ENCODE measurements around the gene RNU5D-1. TPM values are rescaled to one million over a fixed set of nuclear protein-coding genes. Genes with fewer than 3 reads are reported as not detected.
A peak's percentile ranks its signal among the peaks of the same experiment; 100 is the strongest.
"Not testable (repeated sequence)": the region's sequence is repeated elsewhere in the genome, so short reads cannot be mapped to it uniquely, and the experiment has no call there.

RNU5D-1 gene
- polyA plus RNA-seq, 6 donors from 2014 or later: not detected

DNA sequence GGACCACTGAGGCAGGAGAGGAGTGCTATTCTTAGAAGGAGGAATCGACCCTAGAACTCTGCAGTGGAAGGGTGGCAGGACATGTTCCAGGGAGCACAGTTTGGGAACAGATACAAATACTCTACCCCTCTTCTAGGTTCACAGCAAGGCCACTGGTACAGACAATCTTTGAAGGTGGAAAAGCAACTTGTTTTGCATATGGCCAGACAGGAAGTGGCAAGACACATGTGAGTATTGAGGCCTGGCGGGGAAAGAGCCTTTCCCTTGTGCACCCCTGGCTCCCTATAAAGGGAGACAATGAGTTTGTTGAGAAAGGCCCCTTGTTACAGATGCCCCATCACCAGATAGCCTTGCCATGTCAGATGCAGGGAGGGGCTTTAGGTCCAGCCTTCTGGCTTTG is 26.4 kb upstream of the RNU5D-1 start:
- Mint-ChIP-seq H3K27me3 (no peaks in the 10 kb centered on the region), H3K4me1 (peaks cover 8 to 19% (median 10%) of the 10 kb centered on the region in 3 donors), H3K9me3 (no peaks in the 10 kb centered on the region), H3K4me3 (peak overlapping the region in 4 of 8 donors; percentile 19 to 60 (median 38)), H3K36me3 (no peaks in the 10 kb centered on the region), H3K27ac (no peak overlapping the region)
- DNase-seq (no peak), ATAC-seq (ENCODE audit: low read depth in 2 of 2) (peak in 1 of 2 donors; percentile 37)

DNA sequence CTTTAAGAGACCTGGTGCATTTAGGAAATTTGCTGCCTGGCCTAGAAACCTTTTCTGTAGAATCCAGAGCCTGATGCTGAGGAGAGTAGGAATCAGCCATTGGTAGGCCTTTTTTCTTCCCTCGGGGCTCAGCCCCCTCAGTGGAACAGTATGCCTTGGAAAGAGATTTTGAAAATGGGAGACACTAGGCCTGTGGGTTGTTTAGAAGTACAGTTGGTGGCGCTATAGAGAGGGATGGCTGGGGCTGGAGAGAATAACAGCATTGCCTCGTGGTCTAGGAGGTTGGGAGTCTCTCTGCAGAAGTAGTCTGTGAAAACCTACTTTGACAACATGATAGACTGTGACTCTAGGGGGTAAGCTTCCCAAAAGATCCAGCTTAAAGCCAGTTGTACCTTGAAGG is 16.9 kb upstream of the RNU5D-1 start:
- no peaks in the 10 kb centered on the region for H3K9me3 Mint-ChIP-seq
- no peak overlapping the region for H3K27ac Mint-ChIP-seq
- ATAC-seq (ENCODE audit: low read depth in 2 of 2) (no peak), DNase-seq (no peak)
- H3K36me3 Mint-ChIP-seq: no peaks in the 10 kb centered on the region
- H3K27me3 Mint-ChIP-seq: no peaks in the 10 kb centered on the region
- H3K4me3 Mint-ChIP-seq: no peak overlapping the region
- H3K4me1 Mint-ChIP-seq: no peaks in the 10 kb centered on the region

DNA sequence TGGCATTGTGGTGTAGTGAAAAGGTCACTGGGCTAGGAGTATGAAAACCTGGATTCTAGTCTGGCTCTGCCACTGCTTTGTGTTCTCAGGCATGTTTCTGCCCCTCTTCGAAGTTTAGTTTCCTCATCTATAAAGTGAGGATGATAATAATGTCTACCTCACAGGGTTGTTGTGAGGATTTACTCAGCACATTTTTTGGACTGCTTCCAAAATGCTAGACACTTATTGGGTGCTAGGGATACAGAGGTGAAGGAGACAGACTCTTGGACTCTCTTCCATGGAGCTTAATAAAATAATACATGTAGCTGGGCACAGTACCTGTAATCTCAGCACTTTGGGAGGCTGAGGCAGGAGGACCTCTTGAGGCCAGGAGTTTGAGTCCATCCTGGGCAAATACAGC is 12.2 kb upstream of the RNU5D-1 start:
- no peaks in the 10 kb centered on the region for H3K27me3 Mint-ChIP-seq
- peaks cover 6 to 20% (median 11%) of the 10 kb centered on the region in 3 donors for H3K4me1 Mint-ChIP-seq
- no peaks in the 10 kb centered on the region for H3K9me3 Mint-ChIP-seq
- ATAC-seq (ENCODE audit: low read depth in 2 of 2): no peak
- DNase-seq: no peak
- peak overlapping the region in 1 of 8 donors; percentile 26 for H3K4me3 Mint-ChIP-seq
- no peaks in the 10 kb centered on the region for H3K36me3 Mint-ChIP-seq
- no peak overlapping the region for H3K27ac Mint-ChIP-seq

DNA sequence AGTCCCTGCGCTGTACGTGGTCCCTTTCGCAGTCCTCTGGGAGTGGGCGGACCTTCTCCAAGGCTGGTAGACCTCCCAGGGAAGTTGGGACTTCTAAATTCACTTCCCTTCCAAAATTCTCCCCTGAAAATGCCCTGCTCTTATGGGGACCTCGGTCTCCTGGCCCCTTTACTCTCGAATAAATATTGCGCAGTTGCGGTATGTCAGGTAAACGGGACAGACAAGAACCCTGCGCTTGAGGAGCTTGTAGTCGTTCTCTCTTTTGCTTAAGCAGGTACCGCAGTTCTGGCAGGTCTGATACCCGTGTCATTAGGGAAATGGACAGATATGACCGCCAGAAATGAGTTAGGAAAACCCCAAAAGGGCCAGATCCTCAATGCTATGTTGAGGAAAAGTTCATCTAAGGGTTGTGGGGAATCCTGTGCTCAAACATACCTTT is 9.2 kb upstream of the RNU5D-1 start:
- ATAC-seq (ENCODE audit: low read depth in 2 of 2) (no peak), DNase-seq (no peak)
- Mint-ChIP-seq H3K27ac (peak overlapping the region in 4 of 6 donors; percentile 24 to 97 (median 80)), H3K4me3 (peak overlapping the region; percentile 85 to 97 (median 94)), H3K9me3 (no peaks in the 10 kb centered on the region), H3K36me3 (no peaks in the 10 kb centered on the region), H3K4me1 (peaks cover 6 to 26% (median 11%) of the 10 kb centered on the region in 3 donors), H3K27me3 (no peaks in the 10 kb centered on the region)

DNA sequence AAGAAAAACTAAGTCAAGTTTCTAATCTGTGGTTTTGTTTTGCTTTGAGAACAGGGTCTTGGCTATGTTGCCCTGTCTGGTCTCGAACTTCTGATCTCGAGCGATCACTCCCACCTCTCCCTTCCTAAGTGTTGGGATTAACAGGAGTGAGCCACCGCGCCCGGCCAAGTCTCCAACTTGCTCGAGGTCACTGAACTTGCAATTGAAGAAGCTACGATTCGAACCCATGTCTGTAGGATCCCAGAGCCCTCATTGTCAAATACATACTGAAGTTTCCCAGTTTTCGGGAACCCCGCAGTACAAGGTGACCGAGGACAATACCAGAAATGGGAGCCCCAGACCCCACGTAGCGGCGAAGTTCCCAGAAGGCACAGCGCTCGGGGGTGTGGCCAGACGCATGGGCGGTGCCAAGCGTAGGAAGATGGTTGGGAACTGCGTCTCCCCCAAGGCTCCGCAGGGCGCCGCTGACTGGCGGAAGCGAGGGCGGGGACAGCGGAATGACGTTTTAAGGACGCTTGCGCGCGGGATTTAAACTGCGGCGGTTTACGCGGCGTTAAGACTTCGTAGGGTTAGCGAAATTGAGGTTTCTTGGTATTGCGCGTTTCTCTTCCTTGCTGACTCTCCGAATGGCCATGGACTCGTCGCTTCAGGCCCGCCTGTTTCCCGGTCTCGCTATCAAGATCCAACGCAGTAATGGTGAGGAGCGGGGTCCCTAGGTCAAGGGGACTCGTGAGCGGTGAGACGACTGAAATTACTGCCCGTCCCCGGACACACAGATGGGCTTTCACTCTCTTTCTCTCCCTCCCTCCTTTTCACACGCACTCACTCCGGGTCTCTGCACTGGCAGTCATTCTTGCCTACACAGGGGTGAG is 8.6 kb upstream of the RNU5D-1 start, which contains the start of gene KIF2C:
Gene KIF2C, plus strand, starts transcription at position 531 of the 872 bp plus-strand sequence. Its CDS starts 96 bp downstream, at position 627.
- H3K27me3 Mint-ChIP-seq: no peaks in the 10 kb centered on the region
- H3K27ac Mint-ChIP-seq: peak within 1 kb of the TSS; percentile 78 to 97 (median 93)
- peaks cover 6 to 26% (median 11%) of the 10 kb centered on the region in 3 donors for H3K4me1 Mint-ChIP-seq
- peak; percentile 100 for ATAC-seq (ENCODE audit: low read depth in 2 of 2)
- DNase-seq: peak; percentile 93
- H3K4me3 Mint-ChIP-seq: peak within 1 kb of the TSS; percentile 85 to 97 (median 94)
- no peaks in the 10 kb centered on the region for H3K36me3 Mint-ChIP-seq
- no peaks in the 10 kb centered on the region for H3K9me3 Mint-ChIP-seq

DNA sequence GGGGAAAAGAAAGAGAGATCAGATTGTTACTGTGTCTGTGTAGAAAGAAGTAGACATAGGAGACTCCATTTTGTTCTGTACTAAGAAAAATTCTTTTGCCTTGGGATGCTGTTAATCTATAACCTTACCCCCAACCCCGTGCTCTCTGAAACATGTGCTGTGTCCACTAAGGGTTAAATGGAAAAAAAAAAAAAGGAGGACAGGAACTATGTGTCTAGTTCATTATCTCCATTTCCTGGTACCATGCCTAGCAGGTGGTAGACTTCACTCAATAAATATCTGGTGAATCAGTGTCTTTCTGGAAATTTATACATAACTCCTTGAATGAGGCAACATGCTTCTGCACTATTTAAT is 8.0 kb upstream of the RNU5D-1 start:
- H3K36me3 Mint-ChIP-seq; ATAC-seq (ENCODE audit: low read depth in 2 of 2); DNase-seq; H3K27me3 Mint-ChIP-seq; H3K9me3 Mint-ChIP-seq: not testable (repeated sequence)
- peak overlapping the region; percentile 85 to 97 (median 94) for H3K4me3 Mint-ChIP-seq
- H3K27ac Mint-ChIP-seq: peak overlapping the region; percentile 36 to 97 (median 93)
- peaks cover 6 to 26% (median 11%) of the 10 kb centered on the region in 3 donors for H3K4me1 Mint-ChIP-seq

DNA sequence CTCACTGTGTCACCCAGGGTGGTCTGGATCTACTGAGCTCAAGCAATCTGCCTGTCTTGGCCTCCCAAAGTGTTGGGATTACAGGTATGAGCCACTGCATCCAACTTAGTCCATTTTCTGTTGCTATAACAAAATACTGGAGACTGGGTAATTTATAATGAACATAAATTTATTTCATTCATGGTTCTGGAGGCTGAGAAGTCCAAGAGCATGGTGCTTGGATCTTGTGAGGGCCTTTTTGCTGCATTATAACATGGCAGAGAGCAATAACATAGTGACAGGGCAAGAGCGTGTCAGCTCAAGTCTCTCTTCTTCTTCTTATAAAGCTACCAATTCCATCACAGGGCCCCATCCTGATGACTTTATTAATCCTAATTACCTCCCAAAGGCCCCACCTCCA is 5.0 kb upstream of the RNU5D-1 start:
- Mint-ChIP-seq H3K27me3 (no peaks in the 10 kb centered on the region), H3K4me1 (peaks cover 10 to 35% (median 13%) of the 10 kb centered on the region in 3 donors), H3K27ac (no peak overlapping the region), H3K36me3 (no peaks in the 10 kb centered on the region), H3K4me3 (no peak overlapping the region), H3K9me3 (no peaks in the 10 kb centered on the region)
- ATAC-seq (ENCODE audit: low read depth in 2 of 2): no peak
- DNase-seq: no peak

DNA sequence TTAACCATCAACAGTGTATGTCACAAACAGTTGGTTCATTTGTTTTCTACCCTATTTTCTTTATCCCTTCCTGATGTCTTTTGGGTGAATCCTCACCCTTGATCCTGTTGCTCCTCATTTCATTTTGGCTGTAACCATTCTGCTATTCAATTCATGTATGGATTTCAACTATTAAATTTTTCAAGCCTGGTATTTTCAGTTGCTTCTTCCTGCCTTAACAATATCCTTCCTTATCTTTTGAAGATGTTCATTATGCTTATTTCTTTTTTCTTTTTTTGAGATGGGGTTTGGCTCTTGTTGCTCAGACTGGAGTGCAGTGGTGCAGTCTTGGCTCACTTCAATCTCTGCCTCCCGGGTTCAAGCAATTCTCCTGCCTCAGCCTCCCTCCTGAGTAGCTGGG is 2.8 kb upstream of the RNU5D-1 start:
- Mint-ChIP-seq H3K9me3 (no peaks in the 10 kb centered on the region), H3K27me3 (no peaks in the 10 kb centered on the region), H3K27ac (no peak overlapping the region), H3K4me1 (peaks cover 12 to 32% (median 13%) of the 10 kb centered on the region in 3 donors), H3K4me3 (peak overlapping the region in 1 of 8 donors; percentile 10), H3K36me3 (no peaks in the 10 kb centered on the region)
- DNase-seq (no peak), ATAC-seq (ENCODE audit: low read depth in 2 of 2) (no peak)

DNA sequence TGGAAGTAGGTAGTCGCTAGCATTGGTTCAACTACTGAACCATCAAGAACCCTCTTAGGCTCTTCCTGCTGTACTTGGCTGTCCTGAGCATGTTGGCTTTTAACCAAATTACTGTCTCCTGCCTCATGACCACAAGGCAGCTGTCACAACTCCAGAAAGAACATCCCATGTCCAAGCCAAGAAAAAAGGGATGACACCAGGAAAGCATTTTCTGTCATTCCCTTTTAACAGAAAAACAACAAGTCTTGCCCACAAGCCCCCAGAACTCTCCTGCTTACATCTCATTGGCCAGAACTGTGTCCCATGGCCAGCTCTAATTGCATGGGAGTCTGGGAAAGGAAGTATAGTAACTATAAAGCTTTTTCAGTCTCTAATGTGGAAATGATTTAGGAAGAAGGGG is 2.4 kb upstream of the RNU5D-1 start:
- no peak for ATAC-seq (ENCODE audit: low read depth in 2 of 2)
- DNase-seq: no peak
- H3K4me1 Mint-ChIP-seq: peaks cover 12 to 30% (median 13%) of the 10 kb centered on the region in 3 donors
- no peaks in the 10 kb centered on the region for H3K36me3 Mint-ChIP-seq
- no peaks in the 10 kb centered on the region for H3K27me3 Mint-ChIP-seq
- H3K27ac Mint-ChIP-seq: no peak overlapping the region
- H3K9me3 Mint-ChIP-seq: no peaks in the 10 kb centered on the region
- peak overlapping the region in 1 of 8 donors; percentile 10 for H3K4me3 Mint-ChIP-seq

DNA sequence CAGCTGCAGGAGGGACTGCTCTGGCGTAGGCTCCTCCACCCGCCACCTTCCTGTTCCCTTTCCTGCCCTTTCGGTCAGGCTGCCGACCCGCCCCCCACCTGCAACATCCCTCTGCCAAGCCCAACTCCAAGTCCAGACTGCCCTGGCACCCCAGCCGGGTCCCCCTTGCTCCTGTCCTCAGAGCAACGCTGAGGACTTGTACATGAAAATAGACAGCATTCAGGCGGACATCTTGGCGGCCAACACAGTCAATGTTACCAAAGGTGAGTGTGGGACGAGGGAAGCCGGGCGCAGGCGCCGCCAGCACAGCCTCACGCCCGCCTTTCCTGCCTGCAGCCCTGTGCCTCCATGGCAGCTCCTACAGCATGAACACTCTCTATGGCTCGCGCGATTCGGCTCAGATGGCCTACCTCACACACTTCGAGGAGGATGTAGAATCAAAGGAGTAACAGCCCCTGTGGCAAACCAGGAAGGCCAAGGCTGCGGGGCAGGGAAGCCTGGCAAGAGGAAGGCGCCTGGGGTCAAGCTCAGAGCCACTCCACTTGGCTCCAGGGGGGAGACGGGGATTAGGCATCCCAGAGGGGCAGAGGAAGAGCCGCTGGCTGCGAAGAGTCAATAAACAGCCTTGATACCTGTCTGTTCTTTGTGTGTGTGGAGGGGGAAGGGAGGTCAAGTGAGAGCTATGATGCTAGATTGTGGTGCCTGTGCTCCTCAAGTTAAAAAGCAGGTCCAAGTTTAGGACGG is 5.8 kb downstream of the RNU5D-1 start:
- peak overlapping the region in 5 of 6 donors; percentile 77 to 96 (median 90) for H3K27ac Mint-ChIP-seq
- peaks cover 0 to 4% (median 0%) of the 10 kb centered on the region in 7 donors for H3K9me3 Mint-ChIP-seq
- H3K4me3 Mint-ChIP-seq: peak overlapping the region in 6 of 8 donors; percentile 20 to 63 (median 53)
- H3K4me1 Mint-ChIP-seq: peaks cover 52 to 68% (median 62%) of the 10 kb centered on the region in 3 donors
- H3K36me3 Mint-ChIP-seq: no peaks in the 10 kb centered on the region
- no peak for DNase-seq
- no peak for ATAC-seq (ENCODE audit: low read depth in 2 of 2)
- H3K27me3 Mint-ChIP-seq: no peaks in the 10 kb centered on the region

DNA sequence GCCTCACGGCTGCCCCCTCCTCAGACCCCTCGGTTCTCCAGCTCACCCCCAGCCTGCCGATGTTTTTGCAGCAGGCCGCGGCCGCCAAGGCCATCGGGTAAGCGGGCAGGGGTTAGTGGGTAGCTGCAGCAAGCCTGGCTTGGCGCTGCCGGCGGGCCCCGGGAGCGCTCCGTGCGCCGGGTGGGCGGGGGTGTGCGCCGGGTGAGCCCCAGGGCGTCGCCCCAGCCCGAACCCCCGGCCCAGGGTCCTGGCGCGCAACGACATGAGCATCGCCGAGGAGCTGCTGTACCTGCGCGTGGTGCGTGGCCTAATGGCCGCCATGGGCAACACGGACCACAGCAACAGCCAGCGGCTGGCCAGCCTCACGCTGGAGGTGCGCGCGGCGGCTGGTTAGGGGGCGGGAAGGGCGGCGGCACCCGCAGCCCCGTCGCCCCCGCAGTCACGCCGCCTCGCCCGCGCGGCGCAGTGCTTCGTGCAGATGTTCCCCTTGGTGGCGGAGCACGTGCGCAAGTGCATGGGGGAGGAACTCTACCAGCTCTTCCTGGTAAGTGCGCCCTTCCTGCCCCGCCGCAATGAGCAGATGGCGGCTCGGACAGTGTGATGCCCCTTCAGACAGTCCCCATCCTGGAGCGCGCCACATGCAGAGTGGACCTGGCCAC is 6.5 kb downstream of the RNU5D-1 start:
- no peak for ATAC-seq (ENCODE audit: low read depth in 2 of 2)
- peak overlapping the region in 3 of 8 donors; percentile 20 to 63 (median 32) for H3K4me3 Mint-ChIP-seq
- H3K4me1 Mint-ChIP-seq: peaks cover 56 to 72% (median 68%) of the 10 kb centered on the region in 3 donors
- DNase-seq: no peak
- no peaks in the 10 kb centered on the region for H3K36me3 Mint-ChIP-seq
- H3K27ac Mint-ChIP-seq: peak overlapping the region in 4 of 6 donors; percentile 81 to 96 (median 88)
- peaks cover 0 to 4% (median 0%) of the 10 kb centered on the region in 7 donors for H3K9me3 Mint-ChIP-seq
- no peaks in the 10 kb centered on the region for H3K27me3 Mint-ChIP-seq

DNA sequence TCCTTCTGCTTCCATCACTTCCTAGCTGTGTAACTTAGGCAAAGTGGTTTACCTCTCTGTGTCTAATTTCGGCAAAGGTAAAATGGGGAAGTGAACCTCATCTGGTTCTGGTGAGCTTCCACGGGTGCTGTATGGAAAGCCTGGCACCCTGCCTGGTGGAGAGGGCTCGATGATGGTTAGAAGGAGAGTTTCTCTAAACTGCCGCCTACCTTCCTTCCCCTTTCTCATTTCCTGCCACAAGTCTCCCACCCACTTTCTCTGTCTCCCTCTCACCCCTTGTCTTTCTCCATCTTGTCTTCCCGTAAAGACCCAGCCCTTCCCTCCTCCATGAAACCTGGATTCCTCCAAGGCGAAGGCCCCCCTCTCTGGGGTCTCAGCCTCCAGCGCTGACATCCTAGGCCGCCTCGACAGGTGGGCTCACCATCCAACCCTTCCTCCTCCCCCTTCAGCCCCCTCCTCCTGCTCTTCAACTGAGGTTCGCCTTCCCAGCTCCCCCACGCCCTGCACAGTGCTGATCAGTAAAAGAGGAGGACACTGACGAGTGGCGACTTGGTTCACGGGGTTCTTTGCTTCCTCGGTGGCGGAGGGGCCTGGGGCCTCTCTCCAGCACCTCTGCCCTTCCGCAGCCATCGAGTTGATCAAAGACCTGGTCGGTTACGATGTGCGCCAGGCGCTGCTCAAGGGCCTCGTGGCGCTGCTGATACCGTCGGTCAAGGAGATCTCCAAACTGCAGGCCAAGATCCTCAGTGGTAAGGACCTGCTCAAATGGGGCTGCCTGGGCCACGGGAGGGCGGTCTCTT is 7.3 kb downstream of the RNU5D-1 start:
- Mint-ChIP-seq H3K36me3 (no peaks in the 10 kb centered on the region), H3K27me3 (no peaks in the 10 kb centered on the region), H3K4me3 (peak overlapping the region; percentile 74 to 94 (median 90)), H3K4me1 (peaks cover 51 to 74% (median 69%) of the 10 kb centered on the region in 3 donors), H3K9me3 (peaks cover 0 to 4% (median 0%) of the 10 kb centered on the region in 7 donors), H3K27ac (peak overlapping the region; percentile 86 to 98 (median 89))
- ATAC-seq (ENCODE audit: low read depth in 2 of 2) (peak; percentile 50 to 60), DNase-seq (peak; percentile 76)

All from naive B cell (primary cell).